ENCODE measurements around the gene ITPK1. TPM values are rescaled to one million over a fixed set of nuclear protein-coding genes. Genes with fewer than 3 reads are reported as not detected.

The ITPK1 gene
- total RNA-seq, 2 donors from 2014 or later: 53.8 to 85.0 TPM

DNA sequence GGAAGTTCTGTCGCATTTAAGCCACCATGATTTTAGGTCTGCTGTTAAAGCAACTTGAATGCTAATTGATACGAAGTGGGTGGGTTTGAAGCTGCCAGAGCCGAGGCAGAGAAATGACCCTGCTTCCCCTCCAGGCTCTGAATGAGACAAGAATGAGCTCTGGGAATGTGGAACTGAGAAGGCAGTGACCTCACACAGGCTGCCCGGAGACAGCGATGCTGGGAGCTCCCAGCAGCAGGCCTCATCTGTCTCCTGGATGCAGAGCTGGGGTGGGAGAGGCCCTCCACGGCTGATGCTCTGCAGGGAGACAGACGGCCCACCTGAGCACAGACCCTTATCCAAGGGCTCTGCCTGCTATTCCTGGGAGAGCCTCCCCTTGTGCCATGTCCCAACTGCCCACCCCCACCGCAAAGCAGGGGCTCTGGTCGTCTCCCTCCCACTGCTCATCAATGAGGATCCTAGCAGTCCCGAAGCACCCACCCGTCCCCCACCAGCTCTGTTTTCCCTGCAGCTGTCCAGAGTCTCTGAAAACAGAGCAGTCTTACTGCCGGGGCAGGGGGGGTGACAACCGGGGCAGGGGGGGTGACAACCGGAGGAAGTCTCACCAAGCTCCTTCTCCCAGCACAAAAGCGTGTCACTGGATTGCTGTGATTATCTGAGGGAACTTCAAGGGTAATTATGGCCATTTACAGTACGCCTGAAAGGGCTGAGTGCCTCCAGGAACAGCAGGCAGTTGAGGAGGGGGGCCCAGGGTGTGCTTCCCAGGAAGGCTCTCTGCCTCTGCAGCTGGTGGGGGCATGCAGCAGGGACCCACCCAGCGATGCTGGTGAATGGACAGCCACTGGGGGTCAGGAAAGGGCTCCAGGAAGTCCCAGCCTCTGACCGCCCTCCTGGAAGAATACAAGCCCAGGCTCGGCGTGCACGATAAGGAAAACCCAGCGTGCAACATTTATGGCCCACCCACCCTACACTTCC is 125.0 kb downstream of the ITPK1 start:
- no peak overlapping the region for H3K4me3 ChIP-seq
- no peak for ATAC-seq (ENCODE audit: insufficient number of reproducible peaks, low FRiP score, low read depth)
- H3K4me1 ChIP-seq (ENCODE audit: control insufficient read depth in 1 of 2, low read depth in 2 of 2): peaks cover 2 to 16% of the 10 kb centered on the region in 2 donors

DNA sequence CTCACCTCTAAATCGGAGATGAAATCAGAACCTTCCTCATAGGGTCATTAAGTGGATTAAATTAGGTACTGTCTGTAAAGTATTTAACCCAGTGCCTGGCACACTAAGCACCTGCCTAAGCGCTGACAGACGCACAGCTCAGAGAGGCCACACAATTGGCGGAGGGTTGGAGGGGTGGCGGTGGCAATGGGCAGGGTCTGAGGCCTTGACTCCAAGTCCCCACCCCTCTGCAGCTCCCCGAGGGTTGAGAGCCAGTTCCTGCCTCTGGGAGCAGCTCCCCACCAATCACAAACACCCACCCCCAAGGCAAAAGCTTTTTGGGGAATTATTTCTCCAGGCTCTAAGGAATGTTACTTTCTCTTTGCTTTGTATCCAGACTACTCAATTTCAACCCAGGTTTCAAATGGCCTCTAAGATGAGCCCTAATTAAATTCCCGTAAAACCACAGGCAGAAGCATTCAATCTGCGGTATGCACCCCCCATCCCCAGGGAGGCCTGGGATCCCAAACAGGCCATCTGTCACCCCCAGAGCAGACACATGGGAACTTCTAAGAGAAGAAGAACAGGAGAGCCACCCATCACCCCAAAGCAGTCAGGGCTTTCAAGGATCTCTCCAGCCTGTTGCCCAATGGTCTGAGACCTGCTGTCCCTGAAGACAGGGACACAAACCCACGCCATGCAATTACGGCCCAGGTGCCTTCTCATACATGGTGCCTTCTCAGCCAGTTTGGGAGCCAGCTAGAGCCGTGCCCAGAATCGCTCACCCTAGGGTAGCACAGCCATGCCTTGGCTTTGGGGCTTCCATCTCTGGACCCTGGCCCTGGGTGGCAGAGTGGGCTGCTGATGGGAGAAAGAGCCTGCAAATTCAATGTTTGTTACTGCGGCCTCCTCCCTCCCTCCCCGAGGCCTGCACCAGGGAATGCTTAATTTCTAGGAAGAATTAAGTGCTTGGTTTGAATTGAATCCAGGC is 126.7 kb downstream of the ITPK1 start:
- Histone ChIP-seq H3K4me1 (ENCODE audit: control insufficient read depth in 1 of 2, low read depth in 2 of 2) (peaks cover 3 to 29% of the 10 kb centered on the region in 2 donors), H3K27ac (no peak overlapping the region), H3K36me3 (peaks cover 8% of the 10 kb centered on the region), H3K4me3 (no peak overlapping the region), H3K9me3 (no peaks in the 10 kb centered on the region), H3K27me3 (replicated peaks; ENCODE audit: insufficient read depth) (no peaks in the 10 kb centered on the region)
- DNase-seq (ENCODE audit: low spot score): no peak
- ATAC-seq (ENCODE audit: insufficient number of reproducible peaks, low FRiP score, low read depth): no peak
- TF ChIP-seq, protein P1, sequence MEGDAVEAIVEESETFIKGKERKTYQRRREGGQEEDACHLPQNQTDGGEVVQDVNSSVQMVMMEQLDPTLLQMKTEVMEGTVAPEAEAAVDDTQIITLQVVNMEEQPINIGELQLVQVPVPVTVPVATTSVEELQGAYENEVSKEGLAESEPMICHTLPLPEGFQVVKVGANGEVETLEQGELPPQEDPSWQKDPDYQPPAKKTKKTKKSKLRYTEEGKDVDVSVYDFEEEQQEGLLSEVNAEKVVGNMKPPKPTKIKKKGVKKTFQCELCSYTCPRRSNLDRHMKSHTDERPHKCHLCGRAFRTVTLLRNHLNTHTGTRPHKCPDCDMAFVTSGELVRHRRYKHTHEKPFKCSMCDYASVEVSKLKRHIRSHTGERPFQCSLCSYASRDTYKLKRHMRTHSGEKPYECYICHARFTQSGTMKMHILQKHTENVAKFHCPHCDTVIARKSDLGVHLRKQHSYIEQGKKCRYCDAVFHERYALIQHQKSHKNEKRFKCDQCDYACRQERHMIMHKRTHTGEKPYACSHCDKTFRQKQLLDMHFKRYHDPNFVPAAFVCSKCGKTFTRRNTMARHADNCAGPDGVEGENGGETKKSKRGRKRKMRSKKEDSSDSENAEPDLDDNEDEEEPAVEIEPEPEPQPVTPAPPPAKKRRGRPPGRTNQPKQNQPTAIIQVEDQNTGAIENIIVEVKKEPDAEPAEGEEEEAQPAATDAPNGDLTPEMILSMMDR (IDR thresholded peaks at IDR 0.05): no peak

More for the DNA sequence above, 125.0 kb downstream of the ITPK1 start:
- Histone ChIP-seq H3K27ac (no peak overlapping the region), H3K9me3 (no peaks in the 10 kb centered on the region), H3K27me3 (replicated peaks; ENCODE audit: insufficient read depth) (no peaks in the 10 kb centered on the region), H3K36me3 (peaks cover 8% of the 10 kb centered on the region)
- TF ChIP-seq, protein P1 (IDR thresholded peaks at IDR 0.05): no peak
- DNase-seq (ENCODE audit: low spot score): no peak

DNA sequence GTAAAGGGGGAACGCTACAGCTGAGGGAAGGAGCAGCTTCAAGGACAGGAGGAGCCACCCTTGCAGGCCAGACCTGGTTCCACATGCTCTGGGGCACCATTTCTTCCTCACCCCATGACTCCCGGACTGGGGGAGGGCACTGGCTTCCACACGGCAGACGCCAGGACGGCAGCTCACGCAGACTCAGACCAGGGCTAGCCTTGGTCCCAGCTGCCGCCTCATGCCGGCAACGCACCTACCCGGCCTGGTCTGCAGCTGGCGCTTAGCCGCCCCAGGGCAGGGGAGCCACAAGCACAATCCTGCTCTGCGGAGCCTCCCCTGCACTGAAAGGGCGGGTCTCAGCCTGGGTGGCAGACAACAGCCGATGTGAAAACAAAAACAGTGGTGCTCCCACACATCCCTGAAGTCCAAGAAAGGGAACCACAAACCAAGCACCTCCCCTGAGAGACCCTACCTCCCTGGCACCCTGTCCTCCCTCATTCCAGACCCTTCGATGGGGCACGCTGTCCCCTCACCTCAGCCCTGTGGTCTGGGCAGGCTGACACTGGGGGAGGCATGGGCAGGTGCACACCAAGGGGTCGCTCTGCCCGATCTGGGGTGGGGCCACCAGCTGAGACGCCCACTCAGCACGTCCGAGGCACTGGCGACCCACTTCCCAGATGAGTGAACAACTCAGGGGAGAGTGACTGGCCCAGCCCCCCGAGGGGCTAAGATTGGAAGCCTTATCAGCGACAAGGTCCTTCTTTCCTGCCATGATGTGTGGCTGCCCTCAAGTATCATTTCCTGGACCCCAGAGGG is 127.8 kb downstream of the ITPK1 start:
- Histone ChIP-seq H3K27me3 (replicated peaks; ENCODE audit: insufficient read depth) (no peaks in the 10 kb centered on the region), H3K27ac (peak overlapping the region in 1 of 2 donors; percentile 62), H3K4me1 (ENCODE audit: control insufficient read depth in 1 of 2, low read depth in 2 of 2) (peaks cover 3 to 29% of the 10 kb centered on the region in 2 donors), H3K9me3 (no peaks in the 10 kb centered on the region), H3K4me3 (no peak overlapping the region), H3K36me3 (peaks cover under 1% of the 10 kb centered on the region)
- TF ChIP-seq, protein P1 (IDR thresholded peaks at IDR 0.05): no peak
- DNase-seq (ENCODE audit: low spot score) (no peak), ATAC-seq (ENCODE audit: insufficient number of reproducible peaks, low FRiP score, low read depth) (no peak)

DNA sequence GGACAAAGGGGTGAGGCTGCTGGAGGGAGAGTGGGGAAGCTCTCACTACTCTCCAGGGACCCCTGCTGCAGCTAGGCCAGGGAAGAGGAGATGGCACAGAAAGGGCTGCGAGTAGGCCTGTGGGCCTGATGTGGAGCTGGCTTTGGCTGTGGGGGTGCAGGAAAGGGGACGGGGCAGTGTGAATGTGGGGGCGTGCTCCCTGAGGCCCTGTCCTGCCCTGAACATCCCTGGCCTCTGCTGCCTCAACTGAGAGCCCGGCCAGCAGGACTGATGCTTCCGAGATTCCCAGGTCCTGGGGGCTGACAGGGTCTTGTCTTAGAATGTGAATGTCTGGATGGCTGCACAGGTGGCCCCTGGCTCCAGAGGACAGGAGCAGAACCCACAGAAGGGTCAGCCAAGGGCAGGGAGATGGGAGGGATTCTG is 128.6 kb downstream of the ITPK1 start:
- H3K36me3 ChIP-seq: no peaks in the 10 kb centered on the region
- H3K27ac ChIP-seq: peak overlapping the region; percentile 62 to 64
- no peak overlapping the region for H3K4me3 ChIP-seq
- peaks cover 3 to 29% of the 10 kb centered on the region in 2 donors for H3K4me1 ChIP-seq (ENCODE audit: control insufficient read depth in 1 of 2, low read depth in 2 of 2)
- H3K9me3 ChIP-seq: no peaks in the 10 kb centered on the region
- no peak for DNase-seq (ENCODE audit: low spot score)
- ATAC-seq (ENCODE audit: insufficient number of reproducible peaks, low FRiP score, low read depth): no peak
- H3K27me3 ChIP-seq (replicated peaks; ENCODE audit: insufficient read depth): no peaks in the 10 kb centered on the region
- TF ChIP-seq, protein P1 (IDR thresholded peaks at IDR 0.05): no peak
